Activated T-cell treated with anti-CD3 and anti-CD28 coated beads, Interleukin-2, amount 50 U/mL, for 1 hour (primary cell): ENCODE results near the gene APLN.

Experiments used
- DNase-seq: peaks from one replicate; pipeline ENCODE4 v3.0.0-alpha.2; 2020

The APLN gene

GRCh38 chrX:129654652-129655546 lies at the start of gene APLN:
TSS of gene APLN (minus strand) at chrX:129654956. CDS start at chrX:129654630, 326 bp downstream.
- no peak for DNase-seq

- DNase-seq, result no peak
These were observed 49.7 kb upstream of the APLN start for GRCh38 chrX:129704491-129704890.

DNA sequence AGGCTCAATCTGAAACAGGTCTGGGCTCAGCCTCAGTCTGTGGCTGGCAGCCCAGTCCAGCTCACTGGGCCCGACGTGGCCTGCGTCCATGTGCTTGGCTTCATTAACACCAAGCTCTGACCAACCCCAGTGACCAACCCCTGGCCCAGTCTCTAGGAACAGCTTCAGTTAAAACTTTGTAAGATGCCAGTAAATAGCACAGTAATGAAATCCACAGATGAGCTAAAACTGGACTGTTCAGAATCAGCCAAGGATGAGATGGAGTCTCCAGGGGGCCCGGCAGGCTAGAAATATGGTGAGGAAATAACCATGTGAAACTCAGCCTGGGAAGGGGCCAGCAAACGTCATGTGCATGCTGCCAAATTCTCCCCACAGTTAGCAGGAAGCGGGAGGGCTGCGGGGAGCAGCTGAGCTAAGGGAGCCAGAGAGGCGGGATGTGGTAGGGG lies 46.9 kb upstream of the APLN start:
- no peak for DNase-seq

GRCh38 chrX:129700536-129700935 lies 45.8 kb upstream of the APLN start:
- DNase-seq, result no peak

- no peak for DNase-seq
These were observed 43.4 kb upstream of the APLN start for GRCh38 chrX:129698150-129698549.

DNA sequence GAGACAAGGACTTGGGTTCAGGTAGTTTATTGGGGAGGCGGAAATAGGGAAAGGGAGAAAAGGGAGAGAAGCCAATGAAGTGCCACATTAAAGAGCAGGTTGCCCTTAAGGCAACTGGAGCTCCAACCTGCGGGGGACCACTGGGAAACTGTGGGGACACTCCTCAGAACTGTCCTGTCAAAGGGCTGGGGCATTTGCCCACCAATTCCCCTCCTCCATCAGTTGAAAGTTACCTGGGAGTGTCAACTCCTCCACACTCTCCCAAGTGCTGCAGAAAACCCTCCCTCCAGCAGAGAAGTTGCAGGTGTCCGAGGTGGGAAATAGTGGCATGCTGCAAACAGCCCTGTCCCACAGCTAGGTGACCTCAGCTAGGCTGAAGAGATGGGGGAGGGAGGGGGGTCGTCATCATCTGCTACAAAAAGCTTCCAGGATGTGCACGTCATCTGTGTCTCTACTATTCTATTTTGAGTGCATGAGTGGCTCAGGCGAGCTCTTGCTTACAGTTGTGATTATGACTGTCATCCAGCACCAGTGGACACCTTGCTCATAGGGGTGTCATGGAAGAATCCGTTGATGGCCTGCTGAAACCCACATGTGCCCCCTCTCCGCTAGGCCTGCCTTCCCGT lies 42.6 kb upstream of the APLN start:
- DNase-seq, result no peak

- DNase-seq, result no peak
These were observed 41.9 kb upstream of the APLN start for GRCh38 chrX:129696463-129697155.

- no peak for DNase-seq
These were observed 41.2 kb upstream of the APLN start for GRCh38 chrX:129695937-129696336.

DNA sequence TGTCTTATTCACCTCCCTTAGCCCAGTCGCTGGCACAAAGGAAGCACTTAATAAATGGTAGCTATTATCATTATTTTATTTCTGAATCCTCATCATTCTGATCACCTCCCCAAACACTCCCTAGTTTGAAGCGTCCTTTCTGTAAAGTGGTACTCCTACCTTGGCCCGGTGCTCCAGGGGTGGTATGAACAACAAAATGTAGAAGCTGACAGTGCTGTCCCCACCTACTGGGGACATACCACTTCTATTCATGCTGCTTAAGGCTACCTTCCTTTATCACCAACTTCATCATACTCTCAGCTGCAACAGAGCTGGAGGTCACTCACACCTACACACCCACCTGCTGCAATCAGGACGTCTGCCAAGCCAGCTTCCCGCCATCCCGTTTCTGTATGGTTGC lies 40.8 kb upstream of the APLN start:
- no peak for DNase-seq

DNA sequence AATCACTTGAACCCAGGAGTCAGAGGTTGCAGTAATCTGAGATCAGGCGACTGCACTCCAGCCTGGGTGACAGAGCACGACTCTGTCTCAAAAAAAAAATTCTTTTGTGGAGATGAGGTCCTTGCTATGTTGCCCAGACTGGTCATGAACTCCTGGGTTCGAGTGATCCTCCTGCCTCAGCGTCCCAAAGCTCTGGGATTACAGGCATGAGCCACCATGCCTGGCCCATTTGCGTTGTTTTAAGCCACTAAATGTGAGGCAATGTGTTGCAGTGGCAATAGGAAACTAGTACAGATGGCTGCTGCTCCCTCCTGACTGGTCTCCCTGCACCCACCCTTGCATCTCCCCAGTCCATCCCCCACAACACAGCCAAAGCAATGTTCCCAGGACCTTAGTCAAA lies 40.0 kb upstream of the APLN start:
- DNase-seq, result no peak

DNA sequence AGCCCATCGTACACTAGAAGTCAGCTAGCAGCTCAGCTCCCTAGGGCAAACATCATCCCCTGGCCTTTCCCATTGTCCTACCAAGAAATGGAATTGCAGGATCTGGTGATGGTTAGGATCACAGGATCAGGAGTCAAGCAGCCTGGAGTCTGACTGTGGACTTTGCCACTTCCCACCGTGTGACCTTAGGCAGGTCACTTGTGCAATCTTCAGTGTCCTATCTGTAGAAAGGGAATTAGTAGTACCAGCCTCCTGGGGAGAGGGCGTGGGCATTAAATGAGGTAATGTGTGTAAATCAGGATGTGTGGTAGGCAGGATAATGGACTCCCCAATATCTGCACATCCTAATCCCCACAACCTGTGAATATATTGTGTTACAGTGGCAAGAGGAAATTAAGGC lies 38.6 kb upstream of the APLN start:
- no peak for DNase-seq

GRCh38 chrX:129690435-129690834 lies 35.7 kb upstream of the APLN start:
- no peak for DNase-seq

- DNase-seq, result no peak
These were observed 35.0 kb upstream of the APLN start for GRCh38 chrX:129689796-129690195.

DNA sequence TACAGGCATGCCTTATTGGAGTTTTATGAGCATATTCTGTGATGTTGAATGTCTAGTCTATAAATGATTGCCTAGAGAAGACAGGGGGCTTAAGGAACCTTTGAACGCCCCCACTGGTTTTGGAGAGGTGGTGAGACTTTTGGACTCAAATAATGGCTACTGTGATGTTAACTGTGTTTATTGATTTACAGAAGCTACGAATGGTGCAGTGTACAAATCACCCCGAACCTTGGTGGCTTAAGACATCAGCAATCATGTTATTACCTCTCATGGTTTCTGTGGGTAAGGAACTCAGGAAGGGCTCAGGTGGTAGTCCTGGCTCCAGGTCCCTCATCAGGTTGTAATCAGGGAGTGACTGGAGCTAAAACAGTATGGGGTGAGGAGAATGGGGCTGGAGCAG lies 33.3 kb upstream of the APLN start:
- no peak for DNase-seq

DNA sequence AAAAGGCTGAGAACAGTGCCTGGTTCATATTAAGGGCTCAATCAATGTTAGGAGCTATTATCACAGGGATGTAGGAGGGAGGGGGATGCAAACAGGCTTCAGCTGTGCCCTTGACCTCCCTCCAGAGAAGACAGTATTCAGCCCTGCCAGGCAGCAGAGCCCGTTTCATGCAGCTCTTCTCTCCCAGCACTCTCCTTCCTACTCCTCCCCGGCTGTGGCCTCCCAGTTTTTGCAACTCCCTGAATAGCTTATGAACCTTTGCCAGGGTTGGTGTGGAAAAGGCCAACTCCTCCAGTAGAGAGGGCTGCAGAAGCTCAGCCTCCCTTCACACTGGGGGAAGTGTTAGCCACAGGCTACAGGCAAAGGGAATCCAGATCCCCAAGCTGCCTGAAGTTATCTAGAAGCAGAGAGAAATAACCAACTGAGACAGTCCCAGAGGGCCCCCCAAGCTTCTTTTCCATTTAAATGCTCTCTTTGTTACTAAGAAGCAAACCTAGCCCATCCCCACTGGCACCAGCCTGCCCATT lies 31.7 kb upstream of the APLN start:
- no peak for DNase-seq

DNA sequence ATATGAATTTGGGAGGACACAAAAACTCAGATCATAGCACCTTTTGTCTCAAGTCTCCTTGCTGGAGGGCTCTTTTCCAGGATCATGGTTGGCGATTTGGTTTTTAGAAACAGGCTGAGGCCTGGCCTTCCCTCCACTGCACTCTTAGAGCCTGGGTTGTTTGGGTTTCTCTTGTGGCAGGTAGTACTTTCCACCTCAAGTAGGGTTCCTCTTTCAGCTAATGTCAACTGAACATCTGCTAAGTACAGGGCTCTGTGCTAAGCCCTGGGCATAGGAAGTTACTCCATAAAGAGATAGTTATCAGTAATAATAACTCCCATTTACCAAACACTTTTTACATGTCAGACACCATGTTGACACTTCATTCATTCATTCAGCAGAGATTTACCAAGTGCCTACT lies 28.2 kb upstream of the APLN start:
- no peak for DNase-seq

DNA sequence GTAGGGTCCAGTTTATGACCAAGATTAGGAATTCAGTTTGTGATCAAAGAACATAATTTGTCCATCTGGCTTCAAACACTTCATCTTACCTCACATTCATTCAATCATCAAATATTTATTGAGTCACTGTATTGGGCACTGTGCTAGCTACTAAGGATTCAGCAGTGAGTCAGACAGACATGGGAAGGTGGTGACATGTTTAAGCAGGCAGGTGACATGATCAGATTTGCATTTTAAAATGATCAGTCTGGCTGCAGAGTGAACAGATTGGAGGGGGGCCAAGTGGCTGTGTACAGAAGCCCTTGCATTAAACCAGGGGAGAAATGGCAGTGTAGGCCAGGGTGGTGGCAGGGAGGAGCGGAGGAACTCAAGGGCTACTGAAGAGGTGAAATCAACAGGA lies 25.1 kb upstream of the APLN start:
- no peak for DNase-seq

- DNase-seq, result no peak
These were observed 23.9 kb upstream of the APLN start for GRCh38 chrX:129678614-129679195.

GRCh38 chrX:129667412-129667811 lies 12.7 kb upstream of the APLN start:
- no peak for DNase-seq

DNA sequence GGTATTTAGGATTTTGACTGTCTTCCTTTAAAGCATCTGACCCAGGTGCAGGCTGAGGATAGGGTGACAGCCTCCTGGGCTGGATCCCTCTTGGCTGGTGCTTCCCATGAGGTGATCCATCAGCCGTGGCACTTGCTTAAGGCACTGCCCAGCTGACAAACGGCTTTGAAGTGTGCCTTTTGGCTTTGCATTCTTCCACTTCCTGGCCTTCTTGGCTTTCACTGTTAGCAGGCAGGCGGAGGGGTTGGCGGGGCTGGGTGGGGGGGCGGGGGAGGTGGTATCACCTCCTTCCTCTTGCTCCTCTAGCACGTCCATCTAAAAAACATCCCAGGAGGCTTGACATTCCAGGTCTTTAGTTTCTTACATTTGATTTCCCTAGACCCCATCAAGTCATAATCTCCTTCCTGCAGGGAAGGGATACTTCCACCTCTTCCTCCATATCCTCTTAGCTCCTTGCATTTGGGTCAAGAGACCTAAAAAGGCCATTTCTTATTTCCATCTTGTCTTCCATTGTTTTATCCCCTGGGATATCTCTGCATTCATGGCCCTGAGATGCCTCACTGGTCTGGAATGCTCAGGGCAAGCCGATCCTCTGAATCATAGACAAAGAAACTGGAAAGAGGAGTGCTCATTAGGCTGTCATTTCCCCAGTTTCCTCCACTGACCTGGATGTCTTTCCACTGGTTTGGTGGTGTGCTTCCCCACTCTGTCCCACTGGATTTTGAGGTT lies 11.3 kb upstream of the APLN start:
- no peak for DNase-seq

GRCh38 chrX:129663171-129663570 lies 8.4 kb upstream of the APLN start:
- no peak for DNase-seq

DNA sequence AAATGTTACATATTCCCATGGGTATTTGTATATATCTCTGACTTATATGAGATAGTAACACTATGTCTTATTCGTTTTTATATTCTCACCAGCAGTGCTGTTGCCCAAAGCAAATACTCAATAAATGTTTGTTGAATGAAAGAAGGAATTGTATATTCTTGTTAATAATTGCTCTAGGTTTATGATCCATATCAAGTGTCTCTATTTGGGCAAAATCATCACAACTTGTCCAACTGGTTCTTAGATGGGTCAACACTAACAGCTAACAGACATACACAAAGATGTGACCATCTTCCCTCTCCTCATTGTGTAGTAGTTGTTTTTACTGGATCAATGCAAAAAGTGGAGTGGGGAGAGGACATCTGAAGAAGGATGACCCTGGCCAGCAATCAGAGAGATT lies 6.6 kb upstream of the APLN start:
- DNase-seq, result no peak

DNA sequence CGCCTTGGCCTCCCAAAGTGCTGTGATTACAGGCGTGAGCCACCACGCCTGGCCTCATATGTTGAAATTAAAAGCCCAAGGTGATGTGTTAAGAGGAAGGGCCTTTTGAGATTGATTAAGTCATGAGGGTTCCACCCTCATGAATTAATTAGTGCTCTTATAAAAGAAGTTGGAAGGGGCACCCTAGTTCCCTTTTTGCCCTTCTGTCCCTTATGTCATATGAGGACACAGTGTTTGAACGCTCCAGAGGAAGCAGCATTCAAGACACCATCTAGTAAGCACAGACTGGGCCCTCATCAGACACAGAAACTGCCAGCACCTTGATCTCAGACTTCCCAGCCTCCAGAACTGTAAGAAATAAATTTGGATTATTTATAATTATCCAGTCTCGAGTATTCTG lies 5.1 kb upstream of the APLN start:
- no peak for DNase-seq
